ENCODE data around the gene PFN3. TPM values are rescaled to one million over a fixed set of nuclear protein-coding genes. Genes with fewer than 3 reads are reported as not detected.

PFN3 gene
- total RNA-seq, 1 donor from 2014 or later: not detected

DNA sequence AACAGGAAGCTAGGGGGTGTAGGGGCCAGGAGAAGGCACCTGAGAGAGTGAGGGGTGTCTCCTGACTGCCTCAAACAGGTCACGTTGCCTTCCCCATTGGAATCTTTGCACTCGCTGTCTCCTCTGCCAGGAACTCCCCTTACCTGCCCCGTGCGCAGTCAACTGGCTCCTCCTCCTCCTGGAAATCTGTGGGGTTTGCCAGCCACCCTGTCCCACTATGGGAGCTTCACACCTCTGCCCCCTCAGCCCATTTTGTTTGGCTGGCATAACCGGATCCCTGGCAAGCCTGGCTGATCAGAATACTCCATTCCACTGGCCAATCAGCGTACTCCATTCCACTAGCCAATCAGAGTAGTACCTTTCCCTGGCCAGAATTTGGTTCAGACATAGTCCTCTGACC lies 26.7 kb downstream of the PFN3 start:
- no peak for DNase-seq (ENCODE audit: low spot score)

DNA sequence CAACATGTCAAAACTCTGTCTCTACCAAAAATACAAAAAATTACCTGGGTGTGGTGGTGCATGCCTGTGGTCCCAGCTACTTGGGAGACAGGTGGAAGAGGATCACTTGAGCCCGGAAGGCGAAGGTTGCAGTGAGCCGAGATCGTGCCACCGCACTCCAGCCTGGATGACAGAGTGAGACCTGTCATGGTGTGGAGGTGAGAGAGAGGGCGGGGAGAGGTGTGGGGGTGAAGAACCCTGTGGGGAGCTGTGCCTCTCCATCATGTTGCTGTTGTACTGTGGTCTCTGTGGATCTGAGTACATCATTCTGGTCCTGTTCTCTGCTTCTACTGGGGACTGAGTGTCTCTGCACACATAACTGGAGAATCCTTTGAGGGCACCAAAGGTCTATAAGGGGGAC lies 27.6 kb downstream of the PFN3 start:
- no peak for DNase-seq (ENCODE audit: low spot score)

DNA sequence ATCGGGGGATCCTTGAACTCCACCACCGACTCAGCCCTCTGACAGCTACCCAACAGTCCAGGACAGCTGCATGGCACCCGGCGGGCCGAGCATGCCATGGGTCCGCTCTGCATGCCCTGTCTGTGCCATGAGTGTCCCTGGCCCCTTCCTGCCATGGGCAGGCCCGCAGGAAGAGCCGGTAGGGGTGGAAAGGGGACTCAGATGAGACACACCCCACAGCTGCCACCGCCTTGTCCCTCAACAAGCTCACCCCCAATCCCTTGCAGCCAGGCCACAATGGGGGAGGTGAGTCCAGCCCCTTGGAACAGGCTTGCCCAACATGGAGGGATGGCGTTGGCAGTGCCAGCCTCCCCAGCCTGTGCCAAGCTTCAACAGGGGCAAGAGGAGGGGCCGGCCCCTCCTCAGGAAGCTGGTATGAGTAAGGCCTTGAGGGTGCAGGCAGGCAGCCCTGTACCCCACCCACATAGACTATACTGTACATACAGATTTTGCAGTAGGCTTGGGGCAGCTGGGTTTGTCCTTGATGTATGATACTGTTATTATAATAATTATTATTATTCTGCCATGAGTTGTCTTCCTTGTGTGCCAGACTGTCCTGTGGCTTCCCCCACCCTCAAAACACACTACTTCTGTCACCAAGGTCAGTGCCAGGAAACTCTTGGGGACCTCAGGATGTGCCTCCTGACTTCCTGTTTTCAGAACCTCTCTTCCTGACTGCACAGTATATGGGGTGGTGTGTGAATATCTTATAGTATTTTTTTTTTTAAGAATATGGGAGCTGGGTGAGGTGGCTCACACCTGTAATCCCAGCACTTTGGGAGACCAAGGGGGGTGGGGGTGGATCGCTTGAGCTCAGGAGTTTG lies 28.2 kb downstream of the PFN3 start:
- no peak for DNase-seq (ENCODE audit: low spot score)

DNA sequence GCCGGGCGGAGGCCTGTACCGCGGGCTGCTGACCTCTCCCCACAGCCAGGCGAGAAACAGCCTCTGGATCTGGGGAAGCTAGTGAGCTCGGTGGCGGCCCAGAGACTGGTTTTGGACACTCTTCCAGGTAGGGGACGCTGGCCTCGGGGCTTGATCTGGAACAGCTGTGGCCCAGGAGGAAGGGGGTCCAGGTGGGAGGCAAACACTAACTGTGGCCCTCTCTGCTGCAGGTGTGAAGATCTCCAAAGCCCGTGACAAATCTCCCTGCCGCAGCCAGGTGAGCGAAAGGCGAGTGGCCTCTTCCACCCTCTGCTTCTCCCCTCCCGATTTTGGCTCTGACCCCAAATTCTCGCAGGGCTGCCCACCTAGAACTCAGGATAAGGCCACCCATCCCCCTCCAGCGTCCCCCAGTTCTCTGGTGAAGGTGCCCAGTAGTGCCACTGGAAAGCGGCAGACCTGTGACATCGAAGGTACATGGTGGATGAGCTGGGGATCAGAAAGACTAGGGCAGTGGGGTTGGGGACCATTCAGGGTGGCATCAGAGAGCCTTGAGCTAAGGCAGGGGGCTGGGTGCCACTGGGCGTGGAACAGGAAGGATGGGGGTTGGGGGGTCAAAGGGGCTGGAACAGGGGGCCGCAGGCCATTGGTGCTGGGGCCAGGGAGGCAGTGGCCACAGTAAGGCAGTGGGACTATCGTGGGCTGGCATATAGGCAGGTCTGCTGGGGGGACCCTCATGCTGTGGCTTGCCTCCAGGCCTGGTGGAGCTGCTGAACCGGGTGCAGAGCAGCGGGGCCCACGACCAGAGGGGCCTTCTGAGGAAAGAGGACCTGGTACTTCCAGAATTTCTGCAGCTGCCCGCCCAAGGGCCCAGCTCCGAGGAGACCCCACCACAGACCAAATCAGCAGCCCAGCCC lies 29.1 kb downstream of the PFN3 start:
- no peak for DNase-seq (ENCODE audit: low spot score)

DNA sequence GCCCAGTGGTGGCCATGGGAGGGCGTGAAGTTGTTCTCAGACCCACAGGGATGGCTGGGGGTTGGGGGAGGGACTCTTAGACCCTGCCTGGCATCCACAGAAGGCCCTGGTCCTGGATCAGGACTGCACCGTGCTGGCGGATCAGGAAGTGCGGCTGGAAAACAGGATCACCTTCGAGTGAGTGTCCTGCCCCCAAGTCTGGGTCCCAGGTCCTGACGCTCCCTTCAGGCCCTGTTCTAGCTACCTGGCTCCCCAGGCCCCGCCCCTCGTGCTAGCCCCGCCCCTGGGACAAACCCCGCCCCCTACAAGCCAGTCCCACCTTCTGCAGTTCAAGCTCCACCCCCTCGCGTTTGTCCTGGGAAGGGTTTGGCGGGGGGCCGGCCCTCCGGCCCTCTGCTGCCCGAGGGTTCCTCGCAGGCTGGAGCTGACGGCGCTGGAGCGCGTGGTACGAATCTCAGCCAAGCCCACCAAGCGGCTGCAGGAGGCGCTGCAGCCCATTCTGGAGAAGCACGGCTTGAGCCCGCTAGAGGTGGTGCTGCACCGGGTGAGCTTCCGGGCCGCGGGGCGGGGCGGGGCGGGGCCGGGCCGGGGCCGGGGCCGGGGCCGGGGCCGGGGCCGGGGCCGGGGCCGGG lies 29.9 kb downstream of the PFN3 start:
- peak; percentile 79 for DNase-seq (ENCODE audit: low spot score)

DNA sequence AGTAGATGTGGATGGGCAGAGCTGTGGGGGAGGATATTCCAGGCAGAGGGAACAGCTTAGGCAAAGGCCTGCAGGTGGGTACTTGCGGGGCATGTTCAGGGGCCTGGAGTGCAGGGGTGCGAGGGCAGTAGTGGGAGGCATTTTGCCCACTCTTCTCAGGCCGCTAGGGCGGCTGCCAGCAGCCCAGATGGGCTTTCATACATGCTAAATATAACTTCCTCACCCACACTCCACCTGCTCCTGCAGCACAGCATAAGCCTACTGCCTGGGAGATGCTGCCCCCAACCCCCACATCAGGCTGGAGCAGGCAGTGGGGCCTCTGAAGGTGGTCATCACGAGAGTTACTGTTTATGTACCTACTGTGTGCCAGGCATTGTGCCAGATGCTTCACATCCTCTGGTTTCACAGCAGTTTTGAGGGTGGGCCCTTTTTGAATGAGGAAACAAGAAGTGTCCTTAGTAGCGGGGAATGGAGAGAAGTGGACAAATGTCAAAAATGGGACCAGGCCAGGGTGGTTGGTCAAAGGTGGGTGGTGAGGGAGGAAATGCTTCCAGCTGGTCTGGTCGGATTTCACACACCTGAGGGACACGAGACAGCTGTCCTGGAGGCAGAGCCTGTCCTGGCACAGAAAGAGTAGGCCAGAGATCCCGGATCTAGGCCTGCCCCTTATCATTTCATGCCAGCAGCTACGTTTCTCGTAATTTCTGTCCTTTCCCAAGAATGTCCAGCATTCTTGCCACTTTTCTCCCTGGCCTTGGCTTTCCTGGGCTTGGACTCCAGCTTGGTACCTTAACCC lies 30.6 kb downstream of the PFN3 start:
- no peak for DNase-seq (ENCODE audit: low spot score)

DNA sequence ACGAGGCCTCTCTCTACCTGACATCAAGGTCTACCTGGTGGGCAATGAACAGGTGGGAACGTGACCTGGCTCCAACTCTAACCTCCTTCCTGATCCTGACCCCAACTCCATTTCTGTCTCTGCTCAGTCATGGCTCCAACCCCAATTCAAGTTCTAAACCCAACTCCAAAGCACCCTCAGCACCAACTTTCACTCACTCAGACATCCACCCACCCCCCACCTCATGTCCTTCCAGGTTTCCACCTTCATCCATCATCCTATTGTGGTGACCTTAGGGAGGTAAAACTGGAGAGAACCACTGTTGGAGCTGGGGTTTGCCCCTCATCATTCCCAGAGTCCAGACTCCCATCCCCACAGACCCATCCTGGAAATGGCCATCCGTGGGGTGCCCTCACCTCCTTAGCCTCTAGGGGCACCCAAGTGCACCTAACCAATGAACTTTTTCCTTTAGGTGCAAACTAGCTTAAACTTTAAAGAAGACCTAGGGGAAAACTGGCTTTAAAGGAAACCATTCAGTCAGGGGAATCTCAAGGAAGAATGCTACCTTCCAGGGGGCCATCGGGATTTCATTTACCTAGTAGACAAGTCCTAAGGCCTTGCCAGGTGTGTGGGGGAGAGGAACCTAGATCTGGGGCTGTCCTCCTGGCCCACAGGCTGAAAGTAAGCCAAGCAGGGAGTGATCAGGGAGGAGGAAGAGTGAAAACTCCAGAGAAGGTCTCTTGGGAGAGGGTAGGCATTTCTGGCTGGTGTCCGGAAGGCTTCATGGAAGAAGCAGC lies 31.4 kb downstream of the PFN3 start:
- DNase-seq (ENCODE audit: low spot score): no peak

DNA sequence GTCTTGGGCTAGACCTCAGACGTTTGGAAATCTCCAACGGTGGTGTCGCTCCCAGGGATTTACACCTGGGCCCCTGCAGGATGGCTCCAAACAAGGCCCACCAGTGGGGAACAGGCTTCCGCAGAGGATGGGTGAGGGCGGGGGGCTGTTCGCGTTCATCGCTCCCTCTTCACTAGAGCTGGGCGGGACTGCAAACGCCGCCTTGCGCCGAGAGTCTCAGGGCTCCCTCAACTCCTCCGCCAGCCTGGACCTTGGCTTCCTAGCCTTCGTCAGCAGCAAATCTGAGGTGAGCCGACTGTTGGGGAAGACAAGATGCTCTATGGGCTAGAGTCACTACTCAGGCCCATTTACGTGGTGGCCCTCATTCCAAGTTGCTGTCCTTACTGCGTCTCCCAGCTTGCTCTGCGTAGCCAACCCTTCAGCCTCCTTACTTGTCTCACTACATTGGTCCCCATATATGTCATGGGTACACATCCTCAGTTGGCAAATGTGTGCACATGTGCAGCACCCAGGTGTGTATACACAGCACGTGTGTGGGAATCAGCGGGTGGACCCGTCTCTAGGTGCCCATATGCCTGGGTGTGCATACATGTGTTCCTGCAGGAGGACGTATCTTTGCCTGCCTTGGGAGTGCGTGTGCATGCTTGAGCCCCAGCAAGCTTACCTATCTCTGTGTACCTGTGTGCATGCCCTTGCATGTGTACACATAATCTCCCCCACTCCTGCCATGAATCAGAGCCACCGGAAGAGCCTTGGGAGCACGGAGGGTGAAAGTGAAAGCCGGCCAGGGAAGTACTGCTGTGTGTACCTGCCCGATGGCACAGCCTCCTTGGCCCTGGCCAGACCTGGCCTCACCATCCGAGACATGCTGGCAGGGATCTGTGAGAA lies 32.2 kb downstream of the PFN3 start:
- no peak for DNase-seq (ENCODE audit: low spot score)

DNA sequence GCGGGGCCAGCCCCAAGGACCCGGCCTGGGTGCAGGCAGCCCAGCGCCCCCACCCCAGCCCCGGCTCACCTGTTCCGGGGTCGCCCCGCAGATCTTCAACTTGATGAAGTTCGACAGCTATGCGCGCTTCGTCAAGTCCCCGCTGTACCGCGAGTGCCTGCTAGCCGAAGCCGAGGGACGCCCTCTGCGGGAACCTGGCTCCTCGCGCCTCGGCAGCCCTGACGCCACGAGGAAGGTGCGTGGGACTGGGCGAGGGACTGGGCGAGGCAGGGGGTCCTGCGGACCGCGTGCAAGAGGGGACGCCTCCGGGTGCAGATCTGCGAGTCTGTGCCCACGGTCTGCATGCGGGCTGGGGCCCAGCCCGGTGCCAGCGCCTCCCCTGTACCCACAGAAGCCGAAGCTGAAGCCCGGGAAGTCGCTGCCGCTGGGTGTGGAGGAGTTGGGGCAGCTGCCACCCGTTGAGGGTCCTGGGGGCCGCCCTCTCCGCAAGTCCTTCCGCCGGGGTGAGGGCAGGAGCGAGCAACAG lies 33.1 kb downstream of the PFN3 start:
- no peak for DNase-seq (ENCODE audit: low spot score)

DNA sequence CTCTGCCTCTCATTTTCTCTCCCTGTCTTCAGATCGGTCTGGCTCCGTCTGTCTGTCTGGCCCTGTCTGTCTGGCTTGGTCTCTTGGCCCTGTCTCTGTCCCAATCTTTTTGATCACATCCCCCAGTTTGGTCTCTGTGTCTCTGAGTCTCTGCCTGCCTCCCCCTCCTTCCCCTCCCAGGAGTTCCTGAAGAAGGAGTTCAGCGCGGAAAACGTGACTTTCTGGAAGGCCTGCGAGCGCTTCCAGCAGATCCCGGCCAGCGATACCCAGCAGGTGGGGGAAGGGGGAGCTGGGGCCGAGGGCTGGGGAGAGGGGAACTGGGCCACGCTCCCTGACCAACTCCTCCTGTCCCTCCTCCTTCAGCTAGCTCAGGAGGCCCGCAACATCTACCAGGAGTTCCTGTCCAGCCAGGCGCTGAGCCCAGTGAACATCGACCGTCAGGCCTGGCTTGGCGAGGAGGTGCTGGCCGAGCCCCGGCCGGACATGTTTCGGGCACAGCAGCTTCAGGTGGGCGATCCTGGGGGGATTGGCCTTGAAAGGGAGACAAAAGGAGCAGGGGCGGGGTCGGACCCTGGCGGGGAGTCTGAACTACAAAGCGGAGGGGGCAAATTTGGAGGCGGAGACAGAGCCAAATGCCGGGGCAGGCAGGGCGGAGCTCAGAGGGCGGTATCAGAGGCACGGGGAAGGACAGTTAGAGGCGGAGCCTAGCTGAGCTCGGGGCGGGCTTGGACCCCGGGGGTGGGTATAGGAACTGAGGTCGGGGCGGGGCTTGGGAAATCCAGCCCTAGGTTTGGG lies 33.7 kb downstream of the PFN3 start:
- DNase-seq (ENCODE audit: low spot score): peak; percentile 97

DNA sequence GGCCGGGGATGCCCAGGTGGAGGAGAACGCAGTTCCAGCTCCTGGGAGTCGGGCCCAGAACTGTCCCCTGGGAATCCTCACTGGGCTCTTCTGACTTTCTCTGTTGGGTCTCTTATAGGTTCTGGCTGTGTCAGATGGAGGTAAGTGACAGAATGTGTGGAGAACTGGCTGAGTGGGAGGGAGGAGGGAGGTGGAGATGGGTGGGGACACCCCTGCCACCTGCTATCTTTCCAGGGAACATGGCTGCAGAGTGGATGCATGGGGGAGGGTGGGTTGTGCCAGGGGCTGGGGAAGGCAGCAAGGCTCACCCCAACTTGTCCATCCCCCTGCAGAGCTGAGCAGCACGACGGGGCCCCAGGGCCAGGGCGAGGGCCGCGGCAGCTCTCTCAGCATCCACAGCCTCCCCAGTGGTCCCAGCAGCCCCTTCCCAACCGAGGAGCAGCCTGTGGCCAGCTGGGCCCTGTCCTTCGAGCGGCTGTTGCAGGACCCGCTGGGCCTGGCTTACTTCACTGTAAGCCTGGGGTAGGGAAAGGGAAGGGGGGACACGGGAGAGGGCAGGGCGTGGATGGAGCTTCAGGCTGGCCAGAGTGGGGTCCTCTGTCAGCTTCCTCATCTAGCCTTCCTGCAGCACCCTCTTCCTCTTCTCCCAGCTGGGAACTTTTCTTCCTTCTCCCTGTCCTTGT lies 34.5 kb downstream of the PFN3 start:
- DNase-seq (ENCODE audit: low spot score): no peak

DNA sequence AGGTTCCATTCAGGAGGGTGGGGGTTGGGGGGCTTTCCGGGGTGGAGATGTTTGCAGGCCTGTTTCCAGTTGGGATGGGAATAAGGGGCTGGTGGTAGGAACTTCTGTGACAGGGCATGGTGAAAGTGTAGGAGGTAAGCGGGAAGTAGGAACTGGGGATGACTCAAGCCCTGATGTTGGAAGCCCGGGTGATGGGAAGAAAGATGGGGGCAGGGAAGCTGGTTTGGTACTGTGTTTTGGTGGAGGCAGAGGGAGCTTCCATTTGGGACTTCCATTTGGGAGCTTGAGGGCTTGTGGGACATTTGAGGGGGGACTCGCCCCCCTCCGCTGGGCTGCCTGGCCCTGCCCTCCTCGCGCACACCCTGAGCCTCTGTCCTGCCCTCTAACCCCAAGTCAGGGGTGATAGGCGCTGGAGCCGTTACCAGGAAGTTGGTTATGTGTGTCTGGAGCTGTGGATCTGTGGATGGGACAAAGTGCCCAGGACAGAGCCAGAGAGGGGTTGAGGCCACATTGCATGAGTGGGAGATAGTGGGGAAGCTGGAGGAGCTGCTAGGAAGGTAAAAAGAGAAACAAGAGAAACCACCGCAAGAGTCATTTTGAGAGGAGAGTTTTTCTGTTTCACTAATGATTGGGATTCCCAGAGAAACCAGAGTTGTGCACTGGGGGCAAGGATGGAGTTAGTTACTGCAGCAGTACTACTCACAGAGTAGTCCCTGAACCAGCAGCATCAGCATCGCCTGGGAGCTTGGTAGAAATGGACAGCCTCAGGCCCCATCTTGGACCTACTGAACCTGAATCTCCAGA lies 36.1 kb downstream of the PFN3 start:
- DNase-seq (ENCODE audit: low spot score): no peak

DNA sequence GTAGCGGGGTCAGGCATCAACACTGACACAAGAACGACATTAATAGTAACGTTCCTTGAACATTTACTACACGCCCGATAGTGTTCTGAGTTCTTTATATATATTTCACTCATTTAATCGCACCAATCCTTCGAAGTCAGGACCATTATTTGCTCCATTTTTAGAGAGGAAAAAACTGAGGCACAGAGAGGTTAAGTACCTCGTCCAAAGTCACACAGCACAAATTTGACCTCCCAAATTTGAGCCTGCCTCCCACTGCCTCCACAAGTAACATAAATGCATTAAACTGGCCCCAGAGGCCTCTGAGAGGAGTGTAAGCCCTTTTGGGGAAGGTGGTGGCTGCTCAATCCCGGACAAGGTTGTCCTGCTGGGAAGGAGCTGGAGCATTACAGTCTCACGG lies 36.9 kb downstream of the PFN3 start:
- no peak for DNase-seq (ENCODE audit: low spot score)

DNA sequence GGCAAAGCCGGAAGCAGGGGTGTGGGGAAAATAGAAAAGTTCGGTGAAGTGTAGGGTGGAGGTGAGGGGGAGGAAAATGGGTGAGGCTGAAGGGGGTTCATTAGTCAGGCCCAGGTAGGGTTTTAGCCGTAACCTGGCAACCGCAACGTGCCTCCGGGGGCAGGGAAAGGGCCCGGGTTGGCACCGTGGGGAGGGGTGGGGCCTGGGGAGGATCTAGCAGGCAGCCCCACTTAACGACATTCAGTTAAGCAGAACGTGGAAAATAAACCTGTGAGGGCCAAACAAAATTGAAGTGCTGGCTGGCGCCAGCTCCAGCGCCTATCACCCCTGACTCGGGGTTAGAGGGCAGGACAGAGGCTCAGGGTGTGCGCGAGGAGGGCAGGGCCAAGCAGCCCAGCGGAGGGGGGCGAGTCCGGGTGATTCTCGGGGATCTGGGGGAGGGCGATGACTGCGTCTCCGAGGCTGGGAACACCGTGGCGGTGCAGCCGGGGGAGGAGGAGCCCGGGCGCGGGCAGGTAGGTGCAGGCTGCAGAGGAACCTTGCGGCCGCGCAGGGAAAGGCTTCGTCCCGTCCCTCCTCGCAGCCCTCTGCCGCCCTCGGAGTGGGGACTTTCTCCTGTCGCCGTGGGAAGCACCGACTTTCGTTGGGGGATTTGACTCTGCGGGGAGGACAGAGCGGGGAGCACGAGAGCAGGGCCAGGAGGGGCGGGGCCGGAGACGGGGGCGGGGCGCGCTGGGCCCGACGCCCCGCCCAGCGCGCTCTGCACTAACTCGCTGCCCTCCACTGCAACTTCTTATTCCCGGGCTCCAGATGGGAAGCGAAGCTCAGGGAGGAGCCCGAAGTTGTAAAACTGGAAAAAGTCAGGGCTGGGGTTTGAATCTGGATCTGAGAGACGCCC lies 37.6 kb downstream of the PFN3 start:
- DNase-seq (ENCODE audit: low spot score): peak; percentile 55

DNA sequence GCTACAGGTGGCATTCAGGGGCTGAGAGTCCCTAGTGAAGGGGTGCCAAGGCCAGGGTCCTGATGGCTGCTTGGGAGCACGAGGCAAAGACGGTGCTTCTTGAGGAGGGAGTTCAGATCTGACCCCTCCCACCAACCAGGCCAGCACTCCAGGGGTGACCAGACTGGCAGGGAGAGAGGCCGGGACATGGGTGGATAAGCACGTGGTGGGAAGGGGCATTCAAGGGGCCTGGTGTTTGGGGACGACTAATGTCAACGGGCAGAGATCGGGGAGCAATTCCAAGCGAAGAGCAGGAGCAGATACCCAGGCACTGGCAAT lies 38.2 kb downstream of the PFN3 start:
- no peak for DNase-seq (ENCODE audit: low spot score)
